ENCODE data around the gene PAPPA2. TPM values are rescaled to one million over a fixed set of nuclear protein-coding genes. Genes with fewer than 3 reads are reported as not detected.

Gene PAPPA2
- total RNA-seq, 1 experiment from 2014 or later, result 0.03 TPM

GRCh38 chr1:176440176-176440575 is 22.8 kb upstream of the PAPPA2 start:
- Histone ChIP-seq H3K4me3 (ENCODE audit: low read depth in 2 of 2, low read length in 2 of 2) (no peak overlapping the region), H3K27me3 (ENCODE audit: control insufficient read depth, insufficient read depth, low read length) (no peaks in the 10 kb centered on the region), H3K36me3 (ENCODE audit: control insufficient read depth, insufficient read depth, low read length) (no peaks in the 10 kb centered on the region), H3K27ac (ENCODE audit: low read length) (no peak overlapping the region), H3K4me1 (ENCODE audit: control insufficient read depth, insufficient read depth, low read length) (no peaks in the 10 kb centered on the region), H3K9me3 (ENCODE audit: control insufficient read depth, insufficient read depth, low read depth, low read length) (no peaks in the 10 kb centered on the region)
- POLR2A ChIA-PET, result no interaction called here
- TF ChIP-seq REST (IDR thresholded peaks at IDR 0.05; ENCODE audit: insufficient read depth in 1 of 2, low read depth in 2 of 2, low read length in 1 of 2) (no peak), TCF7L2 (IDR thresholded peaks at IDR 0.05; ENCODE audit: low read depth, low read length) (no peak), POLR2AphosphoS5 (IDR thresholded peaks at IDR 0.05; ENCODE audit: low read depth, low read length) (no peak), SIN3A (IDR thresholded peaks at IDR 0.05; ENCODE audit: borderline replicate concordance, insufficient read depth, low read depth, low read length) (no peak), CTCF (IDR thresholded peaks at IDR 0.05) (no peak)
- DNase-seq (ENCODE audit: low read depth, low spot score) (no peak), ATAC-seq (no peak)
- in situ Hi-C loops (cut with HindIII; ENCODE audit: low pct_unique_long_range_greater_than_20kb, low sequenced_read_pairs) (no loop called here), intact Hi-C loops (cut with micrococcal nuclease; ENCODE audit: unreplicated experiment) (no loop called here)
- CTCF ChIA-PET, result no interaction called here
- BruUV-seq (replicated peaks), result no TSS peak

- Histone ChIP-seq H3K27me3 (ENCODE audit: control insufficient read depth, insufficient read depth, low read length) (no peaks in the 10 kb centered on the region), H3K27ac (ENCODE audit: low read length) (no peak overlapping the region), H3K4me1 (ENCODE audit: control insufficient read depth, insufficient read depth, low read length) (no peaks in the 10 kb centered on the region), H3K36me3 (ENCODE audit: control insufficient read depth, insufficient read depth, low read length) (no peaks in the 10 kb centered on the region), H3K9me3 (ENCODE audit: control insufficient read depth, insufficient read depth, low read depth, low read length) (no peaks in the 10 kb centered on the region), H3K4me3 (ENCODE audit: low read depth in 2 of 2, low read length in 2 of 2) (no peak overlapping the region)
- POLR2A ChIA-PET, result no interaction called here
- DNase-seq (ENCODE audit: low read depth, low spot score) (no peak), ATAC-seq (no peak)
- BruUV-seq (replicated peaks), result no TSS peak
- TF ChIP-seq CTCF (IDR thresholded peaks at IDR 0.05) (no peak), SIN3A (IDR thresholded peaks at IDR 0.05; ENCODE audit: borderline replicate concordance, insufficient read depth, low read depth, low read length) (no peak), POLR2AphosphoS5 (IDR thresholded peaks at IDR 0.05; ENCODE audit: low read depth, low read length) (no peak), TCF7L2 (IDR thresholded peaks at IDR 0.05; ENCODE audit: low read depth, low read length) (no peak)
- CTCF ChIA-PET, result no interaction called here
- intact Hi-C loops (cut with micrococcal nuclease; ENCODE audit: unreplicated experiment) (no loop called here), in situ Hi-C loops (cut with HindIII; ENCODE audit: low pct_unique_long_range_greater_than_20kb, low sequenced_read_pairs) (no loop called here)
These were observed 18.7 kb upstream of the PAPPA2 start for GRCh38 chr1:176444286-176444685.
